IMR-90 (cell line): ENCODE data around the gene SLC35F1. TPM values are rescaled to one million over a fixed set of nuclear protein-coding genes. Genes with fewer than 3 reads are reported as not detected.

Source experiments
- ATAC-seq: fragments of 200-7000 bp; cut with Tn5 transposase; 2 replicates; pipeline ENCODE4 v1.9.1; 2020; ENCODE audit warnings: low read depth, mild to moderate bottlenecking, moderate library complexity
- BruUV-seq: library from RNA; stranded (reverse); fragments of 400-500 nt; replicated peaks from 2 replicates; lab custom pipeline; 2021; lab: Mats Ljungman, UMichigan
- CTCF ChIA-PET: fragments of 300-600 bp; formaldehyde crosslinking; extraction: SDS; loops from one replicate; lab custom pipeline; 2021; ENCODE audit warnings: antibody characterized with exemption; lab: Yijun Ruan, JAX
- POLR2A ChIA-PET: fragments of 300-600 bp; sonication (Branson Sonifier 250); formaldehyde crosslinking; loops from one replicate; lab custom pipeline; 2022; ENCODE audit warnings: antibody characterized with exemption; ENCODE audit not compliant: unreplicated experiment; lab: Charles Lee
- DNase-seq: peaks from one replicate; pipeline ENCODE4 v3.0.0; 2013
- H2AFZ ChIP-seq: replicated peaks from 2 replicates; pipeline ENCODE3; 2013; ENCODE audit warnings: low read length, mild to moderate bottlenecking; ENCODE audit not compliant: poor library complexity
- H2AK5ac ChIP-seq: 2 replicates; pipeline ENCODE4 v1.6.1; 2013; ENCODE audit warnings: low read depth, low read length, inconsistent platforms
- H2AK9ac ChIP-seq: replicated peaks from 2 replicates; pipeline ENCODE3; 2013; ENCODE audit warnings: mild to moderate bottlenecking, low read depth, low read length, moderate library complexity; ENCODE audit not compliant: poor library complexity
- H2BK120ac ChIP-seq: 2 replicates; pipeline ENCODE4 v1.6.1; 2013; ENCODE audit warnings: low read depth, low read length, inconsistent platforms
- H2BK15ac ChIP-seq: 3 replicates; pipeline ENCODE4 v1.6.1; 2013; ENCODE audit warnings: low read depth, low read length, inconsistent platforms
- H2BK20ac ChIP-seq: 2 replicates; pipeline ENCODE4 v1.6.1; 2013; ENCODE audit warnings: low read depth, mild to moderate bottlenecking, inconsistent platforms, low read length, moderate library complexity
- H2BK5ac ChIP-seq: 2 replicates; pipeline ENCODE4 v1.6.1; 2013; ENCODE audit warnings: mild to moderate bottlenecking, low read depth, low read length, inconsistent platforms; ENCODE audit not compliant: poor library complexity, severe bottlenecking
- H3K14ac ChIP-seq: replicated peaks from 2 replicates; pipeline ENCODE4 v1.6.1; 2013; ENCODE audit warnings: low read depth, low read length, inconsistent platforms
- H3K18ac ChIP-seq: 2 replicates; pipeline ENCODE4 v1.6.1; 2013; ENCODE audit warnings: low read depth, low read length, control low read depth
- H3K23ac ChIP-seq: 2 replicates; pipeline ENCODE4 v1.6.1; 2013; ENCODE audit warnings: low read depth, low read length, inconsistent platforms
- H3K27ac ChIP-seq: 2 replicates; pipeline ENCODE4 v1.5.1; 2013; ENCODE audit warnings: mild to moderate bottlenecking, control low read depth, low read length; ENCODE audit not compliant: insufficient read depth
- H3K27me3 ChIP-seq: 2 replicates; pipeline ENCODE4 v1.6.1; 2013; ENCODE audit warnings: low read length; ENCODE audit not compliant: control insufficient read depth, insufficient read depth
- H3K36me3 ChIP-seq: 2 replicates; pipeline ENCODE4 v1.6.1; 2013; ENCODE audit warnings: low read length, mixed read lengths; ENCODE audit not compliant: control insufficient read depth, insufficient read depth
- H3K4ac ChIP-seq: 2 replicates; pipeline ENCODE4 v1.6.1; 2013; ENCODE audit warnings: low read depth, low read length, inconsistent platforms
- H3K4me1 ChIP-seq: 2 replicates; pipeline ENCODE4 v1.6.1; 2013; ENCODE audit warnings: low read length, mixed read lengths; ENCODE audit not compliant: control insufficient read depth, insufficient read depth
- H3K4me2 ChIP-seq: 2 replicates; pipeline ENCODE4 v1.6.1; 2013; ENCODE audit warnings: low read depth, mild to moderate bottlenecking, control low read depth, low read length, moderate library complexity
- H3K4me3 ChIP-seq: 2 replicates; pipeline ENCODE4 v1.5.1; 2013; ENCODE audit warnings: low read depth, mild to moderate bottlenecking, control low read depth, low read length, moderate library complexity; ENCODE audit not compliant: insufficient read depth
- H3K56ac ChIP-seq: 2 replicates; pipeline ENCODE4 v1.6.1; 2013; ENCODE audit warnings: low read length, inconsistent platforms; ENCODE audit not compliant: insufficient read depth; ENCODE audit errors: extremely low read depth
- H3K79me1 ChIP-seq, 2 experiments: 2 replicates each; pipeline ENCODE4 v1.6.1; 2013; ENCODE audit warnings: low read length in 2 of 2, inconsistent platforms in 1 of 2, low read depth in 1 of 2
- H3K9ac ChIP-seq: 2 replicates; pipeline ENCODE4 v1.6.1; 2013; ENCODE audit warnings: low read depth, low read length, control low read depth
- H3K9me1 ChIP-seq: 2 replicates; pipeline ENCODE4 v1.6.1; 2013; ENCODE audit warnings: low read length, inconsistent platforms; ENCODE audit not compliant: insufficient read depth
- H3K9me3 ChIP-seq: 2 replicates; pipeline ENCODE4 v1.6.1; 2013; ENCODE audit warnings: low read length; ENCODE audit not compliant: control insufficient read depth, insufficient read depth
- H4K20me1 ChIP-seq: 2 replicates; pipeline ENCODE4 v1.6.1; 2013; ENCODE audit warnings: low read length, inconsistent platforms; ENCODE audit not compliant: insufficient read depth
- H4K5ac ChIP-seq: 2 replicates; pipeline ENCODE4 v1.6.1; 2013; ENCODE audit warnings: mild to moderate bottlenecking, low read depth, low read length, control low read depth
- H4K8ac ChIP-seq, 2 experiments: 2 replicates each; pipeline ENCODE4 v1.6.1; 2013; ENCODE audit warnings: low read depth in 2 of 2, low read length in 2 of 2, control low read depth in 1 of 2, inconsistent platforms in 1 of 2
- H4K91ac ChIP-seq: 2 replicates; pipeline ENCODE4 v1.6.1; 2013; ENCODE audit warnings: low read depth, low read length, inconsistent platforms; ENCODE audit not compliant: insufficient read depth
- BHLHE40 ChIP-seq: fragments of 150-350 bp; IDR thresholded peaks from 2 replicates; pipeline ENCODE4 v1.6.1; 2016; ENCODE audit warnings: mild to moderate bottlenecking, low read depth, low read length
- CEBPB ChIP-seq: IDR thresholded peaks from 2 replicates; pipeline ENCODE4 v1.6.1; 2012; ENCODE audit warnings: low read depth, low read length, improper control_type of control experiment
- CHD1 ChIP-seq: IDR thresholded peaks from 2 replicates; pipeline ENCODE4 v1.6.1; 2012; ENCODE audit warnings: low read depth, low read length, improper control_type of control experiment
- CTCF ChIP-seq: conservative IDR thresholded peaks from 2 replicates; pipeline ENCODE4 v1.5.1; 2012; ENCODE audit warnings: mild to moderate bottlenecking, low read depth, low read length, improper control_type of control experiment
- ELK1 ChIP-seq: fragments of 150-350 bp; IDR thresholded peaks from 2 replicates; pipeline ENCODE4 v1.6.1; 2016; ENCODE audit warnings: low read depth, mild to moderate bottlenecking, low read length, moderate library complexity, borderline replicate concordance
- FOS ChIP-seq: fragments of 150-350 bp; IDR thresholded peaks from 2 replicates; pipeline ENCODE4 v1.6.1; 2016; ENCODE audit warnings: low read depth, low read length
- MAFK ChIP-seq: IDR thresholded peaks from 2 replicates; pipeline ENCODE4 v1.6.1; 2012; ENCODE audit warnings: low read depth, low read length, improper control_type of control experiment
- MAZ ChIP-seq: IDR thresholded peaks from 2 replicates; pipeline ENCODE4 v1.6.1; 2012; ENCODE audit warnings: low read depth, mild to moderate bottlenecking, low read length, improper control_type of control experiment, moderate library complexity, borderline replicate concordance
- MXI1 ChIP-seq: IDR thresholded peaks from 2 replicates; pipeline ENCODE4 v1.6.1; 2012; ENCODE audit warnings: low read depth, mild to moderate bottlenecking, low read length, moderate library complexity, borderline replicate concordance
- NFE2L2 ChIP-seq: fragments of 150-350 bp; IDR thresholded peaks from 2 replicates; pipeline ENCODE4 v1.6.1; 2016; ENCODE audit warnings: low read depth, mild to moderate bottlenecking, low read length
- POLR2A ChIP-seq: IDR thresholded peaks from 2 replicates; pipeline ENCODE4 v1.6.1; 2012; ENCODE audit warnings: mild to moderate bottlenecking, low read depth, low read length
- RAD21 ChIP-seq: IDR thresholded peaks from 2 replicates; pipeline ENCODE4 v1.6.1; 2012; ENCODE audit warnings: low read length, improper control_type of control experiment
- RCOR1 ChIP-seq: IDR thresholded peaks from 2 replicates; pipeline ENCODE4 v1.6.1; 2012; ENCODE audit warnings: mild to moderate bottlenecking, low read length, improper control_type of control experiment; ENCODE audit not compliant: insufficient replicate concordance
- RFX5 ChIP-seq: IDR thresholded peaks from 2 replicates; pipeline ENCODE4 v1.8.0; 2012; ENCODE audit warnings: low read depth, mild to moderate bottlenecking, low read length, moderate library complexity
- SMC3 ChIP-seq: fragments of 150-350 bp; IDR thresholded peaks from 2 replicates; pipeline ENCODE4 v1.6.1; 2016; ENCODE audit warnings: low read depth, mild to moderate bottlenecking, antibody characterized with exemption, low read length, moderate library complexity
- USF2 ChIP-seq: fragments of 150-350 bp; IDR thresholded peaks from 2 replicates; pipeline ENCODE4 v1.6.1; 2017; ENCODE audit warnings: mild to moderate bottlenecking, antibody characterized with exemption, low read length, low read depth
- WGBS, 2 experiments: methylation state at CpG; one replicate each; pipeline versions ENCODE4 v1.1.5 to v1.1.7; 2013; ENCODE audit warnings: missing lambda C conversion rate in 2 of 2; ENCODE audit not compliant: insufficient read length in 1 of 2; ENCODE audit errors: extremely low coverage in 2 of 2; 5-methylcytosine and 5-hydroxymethylcytosine counted together
- dilution Hi-C: fragments of 300-500 bp; cut with HindIII; formaldehyde crosslinking; loops from one replicate; pipeline ENCODE4 v1.14.3; 2018; ENCODE audit warnings: low sequenced_read_pairs; ENCODE audit not compliant: unreplicated experiment
- in situ Hi-C: fragments of 300-500 bp; cut with MboI; formaldehyde crosslinking; loops from 3 replicates; pipeline ENCODE4 v1.14.3; 2019; ENCODE audit warnings: low sequenced_read_pairs, inconsistent platforms, mixed read lengths
- intact Hi-C: fragments of 100-400 bp; cut with micrococcal nuclease; formaldehyde crosslinking; loops from 2 replicates; pipeline ENCODE4 v1.10.0; 2022
- polyA plus RNA-seq, 3 experiments: library from polyadenylated mRNA; depleted of rRNA; stranded (reverse); fragments of >200 nt; gene quantifications; 2 replicates each; pipeline ENCODE4 v1.2.3, GENCODE V29; 2012; ENCODE audit warnings: low replicate concordance in 1 of 3
- total RNA-seq: library from RNA; depleted of rRNA; stranded (reverse); fragments of >200 nt; gene quantifications from 2 replicates; pipeline ENCODE4 v1.2.3, GENCODE V29; 2012

SLC35F1 gene
- total and polyA plus RNA-seq, 2 of the 4 experiments (the other 2 are of a cell fraction), result not detected

GRCh38 chr6:117976030-117976651 lies 69.1 kb downstream of the SLC35F1 start:
- H3K27ac ChIP-seq, result no peak overlapping the region
- no peaks in the 10 kb centered on the region for H3K36me3 ChIP-seq
- H4K20me1 ChIP-seq, result no peaks in the 10 kb centered on the region
- H3K18ac ChIP-seq, result no peak overlapping the region
- H4K5ac ChIP-seq, result no peak overlapping the region
- WGBS, 2 experiments, result no CpG with 5 or more reads among the region's 2 CpGs
- no peak overlapping the region for H2BK15ac ChIP-seq
- H3K27me3 ChIP-seq, result no peaks in the 10 kb centered on the region
- H3K9me3 ChIP-seq, result no peaks in the 10 kb centered on the region
- H3K9ac ChIP-seq, result no peak overlapping the region
- no peak overlapping the region for H2BK5ac ChIP-seq
- no peak overlapping the region for H3K56ac ChIP-seq
- no peak overlapping the region for H3K23ac ChIP-seq
- DNase-seq (peak; percentile 44), ATAC-seq (peak; percentile 37; the same call in 1 of the 2 replicates)
- ChIA-PET CTCF (interaction anchor here (0.6 to 2.6 kb wide), 8 partner anchors 9 to 294 kb away, joined by 3 to 14 read pairs (median 3); no protein-coding TSS in a partner anchor), POLR2A (no interaction called here)
- no peak overlapping the region for H4K91ac ChIP-seq
- H3K4me2 ChIP-seq, result no peak overlapping the region
- H4K8ac ChIP-seq, result no peak overlapping the region
- no peaks in the 10 kb centered on the region for H3K79me1 ChIP-seq
- no peak overlapping the region for H2AK9ac ChIP-seq
- H3K9me1 ChIP-seq, result no peaks in the 10 kb centered on the region
- H2AFZ ChIP-seq, result no peak overlapping the region
- H2AK5ac ChIP-seq, result no peak overlapping the region
- in situ Hi-C loops, result no loop called here
- dilution Hi-C loops, result no loop called here
- H3K4me3 ChIP-seq, result no peak overlapping the region
- H2BK20ac ChIP-seq, result no peak overlapping the region
- H3K4ac ChIP-seq, result no peak overlapping the region
- H3K4me1 ChIP-seq, result no peaks in the 10 kb centered on the region
- no peak for TF ChIP-seq CEBPB
- TF ChIP-seq RFX5, result no peak
- peak; percentile 35 for TF ChIP-seq RAD21
- no peak for TF ChIP-seq CHD1
- TF ChIP-seq RCOR1, result no peak
- TF ChIP-seq NFE2L2, result no peak
- TF ChIP-seq CTCF, result peak; percentile 53
- TF ChIP-seq POLR2A, result no peak
- no peak for TF ChIP-seq MAFK
- TF ChIP-seq USF2, result no peak
- no peak for TF ChIP-seq FOS
- TF ChIP-seq MAZ, result no peak
- TF ChIP-seq ELK1, result no peak
- TF ChIP-seq SMC3, result peak; percentile 42; the same call in 1 of the 2 replicates
- TF ChIP-seq MXI1, result no peak
- TF ChIP-seq BHLHE40, result no peak
- no TSS peak for BruUV-seq
- intact Hi-C loops, result loop anchor here (2.0 kb wide), 2 partner anchors 289 to 573 kb away; partner anchors contain the start of gene PLN
- no peak overlapping the region for H2BK120ac ChIP-seq
- H3K14ac ChIP-seq, result no peak overlapping the region
